T47D (cell line): ENCODE measurements around the gene CCDC18.
A peak's percentile ranks its signal among the peaks of the same experiment; 100 is the strongest.

Experiments
- DNase-seq, 2 experiments: peaks; one replicate each; pipeline versions ENCODE4 v3.0.0 to v3.0.0-alpha.2; 2011 to 2012; ENCODE audit warnings: low read depth in 1 of 2, low spot score in 1 of 2
- JUND ChIP-seq: IDR thresholded peaks from 2 replicates; pipeline ENCODE4 v1.6.1; 2012; ENCODE audit warnings: low read depth
- in situ Hi-C: cut with HindIII; loops from 2 replicates; pipeline ENCODE4 v1.10.0; 2016; ENCODE audit warnings: low sequenced_read_pairs, low pct_unique_long_range_greater_than_20kb

Gene CCDC18

GRCh38 chr1:93317943-93318342 is 137.4 kb downstream of the CCDC18 start:
- no peak for DNase-seq
- in situ Hi-C loops = no loop called here
- no peak for TF ChIP-seq JUND

DNA sequence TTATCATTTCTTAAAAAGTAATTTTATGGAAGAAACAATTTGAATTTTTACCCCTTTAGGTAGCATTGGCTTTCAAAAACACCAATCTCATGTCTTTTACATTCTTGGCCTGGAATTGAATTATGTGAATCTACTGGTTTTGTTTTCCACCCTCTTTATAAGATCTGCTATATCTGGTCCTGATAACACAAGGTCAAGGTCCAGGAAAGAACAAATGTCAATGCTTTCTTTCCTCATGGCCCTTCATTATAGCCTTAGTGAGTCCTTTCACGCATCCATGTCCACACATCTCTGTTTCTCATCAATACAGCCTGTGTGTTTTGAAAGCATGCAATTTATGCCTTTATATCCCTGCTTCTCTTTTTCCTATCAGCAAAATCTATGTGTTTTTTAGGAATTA is 141.2 kb downstream of the CCDC18 start:
- no peak for DNase-seq
- TF ChIP-seq JUND = no peak
- in situ Hi-C loops = no loop called here

DNA sequence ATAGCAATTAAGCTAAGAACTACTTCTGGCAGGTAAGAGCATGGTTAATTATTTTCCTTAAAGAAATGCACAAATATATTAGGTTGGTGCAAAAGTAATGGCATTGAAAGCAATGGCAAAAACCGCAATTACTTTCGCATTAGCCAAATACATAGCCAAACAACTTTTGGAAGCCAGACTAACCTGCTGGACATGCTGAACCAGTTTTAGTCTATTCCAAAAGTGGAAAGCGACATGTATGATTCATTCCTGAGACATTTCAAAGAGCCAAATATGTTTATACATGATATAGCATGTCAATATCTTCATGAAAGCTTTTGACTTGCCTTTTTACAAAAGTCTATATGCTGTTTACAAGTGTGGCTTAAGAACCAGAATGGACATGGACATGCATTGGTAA is 141.8 kb downstream of the CCDC18 start:
- in situ Hi-C loops = no loop called here
- DNase-seq = peak in 1 of 2 experiments; percentile 87
- TF ChIP-seq JUND = no peak

- in situ Hi-C loops = no loop called here
- no peak for TF ChIP-seq JUND
- no peak for DNase-seq
Observed at GRCh38 chr1:93323185-93323820, 142.8 kb downstream of the CCDC18 start.

GRCh38 chr1:93324486-93325464 is 144.3 kb downstream of the CCDC18 start:
- no peak for TF ChIP-seq JUND
- peak in 1 of 2 experiments; percentile 10 for DNase-seq
- in situ Hi-C loops = no loop called here
